ENCODE data around the gene SHC2. TPM values are rescaled to one million over a fixed set of nuclear protein-coding genes. Genes with fewer than 3 reads are reported as not detected.
A peak's percentile ranks its signal among the peaks of the same experiment; 100 is the strongest.

SHC2 gene
- total RNA-seq, 1 experiment from 2014 or later = 16.6 TPM

DNA sequence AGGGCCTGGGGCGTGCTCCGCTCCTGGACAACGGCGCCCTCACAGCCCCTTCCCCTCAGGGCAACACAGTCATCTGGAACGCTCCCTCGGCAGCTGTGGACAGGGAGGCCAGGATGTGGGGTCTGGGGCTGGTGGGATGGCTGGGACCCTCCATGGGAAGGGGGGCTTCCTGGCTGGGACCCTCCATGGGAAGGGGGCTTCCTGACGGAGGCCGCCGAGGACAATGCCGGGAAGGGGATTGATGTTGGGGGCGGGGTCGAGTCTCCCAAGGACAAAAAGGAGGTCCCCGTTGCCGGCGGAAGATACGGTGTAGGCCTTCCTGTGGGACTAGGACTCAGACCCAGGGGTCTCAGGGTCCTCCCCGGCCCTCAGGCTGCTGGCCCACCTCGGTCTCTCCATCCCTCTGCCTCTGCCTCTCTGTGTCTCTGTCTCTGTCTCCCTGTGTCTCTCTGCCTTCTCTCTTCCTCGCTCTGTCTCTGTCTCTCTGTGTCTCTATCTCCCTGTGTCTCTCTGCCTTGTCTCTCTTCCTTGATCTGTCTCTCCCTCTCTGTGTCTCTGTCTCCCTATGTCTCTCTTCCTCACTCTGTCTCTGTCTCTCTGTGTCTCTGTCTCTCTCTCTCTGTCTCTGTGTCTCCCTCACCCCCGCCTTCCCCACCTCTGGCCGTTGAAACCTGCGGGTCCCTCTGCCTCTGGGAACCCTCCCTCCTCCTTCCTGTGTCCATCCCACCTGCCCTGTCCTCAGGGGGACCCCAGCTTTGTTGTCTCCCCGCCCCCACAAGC is 32.7 kb upstream of the SHC2 start:
- Histone ChIP-seq H3K79me1 (ENCODE audit: insufficient read depth, low read depth, low read length, poor library complexity, severe bottlenecking) (no peaks in the 10 kb centered on the region), H4K20me1 (ENCODE audit: control insufficient read depth, insufficient read depth, insufficient read length) (no peaks in the 10 kb centered on the region), H3K23me2 (ENCODE audit: insufficient read length, low read depth, low read length, poor library complexity, severe bottlenecking) (peaks cover 11% of the 10 kb centered on the region), H3K23ac (ENCODE audit: insufficient read length, low read depth, low read length) (no peak overlapping the region), H3K18ac (ENCODE audit: insufficient read length, low read depth, low read length) (no peak overlapping the region), H3K56ac (ENCODE audit: insufficient read length, low read depth, low read length) (no peak overlapping the region), H4K91ac (ENCODE audit: insufficient read length, low read depth, low read length) (no peak overlapping the region), H3K14ac (ENCODE audit: insufficient read depth, low read length) (no peak overlapping the region), H2AFZ (ENCODE audit: low read length) (no peak overlapping the region), H2BK12ac (ENCODE audit: insufficient read length, low read depth, low read length) (no peak overlapping the region), H2BK20ac (ENCODE audit: low read depth, low read length, poor library complexity, severe bottlenecking) (no peak overlapping the region), H2BK120ac (ENCODE audit: low read depth, low read length, poor library complexity, severe bottlenecking) (no peak overlapping the region), H4K8ac (replicated peaks; ENCODE audit: insufficient read length, low read depth, low read length) (no peak overlapping the region), H3K27me3 (ENCODE audit: insufficient read depth, low read length) (peaks cover 9% of the 10 kb centered on the region; the same call in 1 of the 2 replicates), H3K4ac (ENCODE audit: low read depth, low read length) (no peak overlapping the region), H3T11ph (ENCODE audit: low read length) (no peak overlapping the region), H3K4me1 (ENCODE audit: insufficient read depth, low read length) (no peaks in the 10 kb centered on the region), H3K9me3 (ENCODE audit: control insufficient read depth, low read depth, low read length) (no peaks in the 10 kb centered on the region), H3K27ac (ENCODE audit: insufficient read length, low read depth, low read length) (no peak overlapping the region), H2BK15ac (ENCODE audit: low read depth, low read length) (no peak overlapping the region), H4K5ac (ENCODE audit: insufficient read length, low read depth, low read length) (no peak overlapping the region), H3K4me2 (ENCODE audit: insufficient read depth, insufficient read length, low read length) (no peak overlapping the region), H3K9ac (ENCODE audit: extremely low read depth, insufficient read length, low read length) (no peak overlapping the region), H2AK5ac (ENCODE audit: insufficient read length, low read length) (no peak overlapping the region), H2BK5ac (ENCODE audit: insufficient read length, low read length) (no peak overlapping the region), H3K79me2 (ENCODE audit: insufficient read depth, low read length) (no peaks in the 10 kb centered on the region)
- TF ChIP-seq CTCF (conservative IDR thresholded peaks at IDR 0.05) = no peak
- no peaks in the 10 kb centered on the region for H3K36me3 Mint-ChIP-seq (ENCODE audit: insufficient read depth in 1 of 3, low read depth in 3 of 3)
- no CpG with 5 or more reads among the region's 23 CpGs for WGBS (ENCODE audit: extremely low coverage, insufficient read length, low lambda C conversion rate)
- peaks cover 3 to 4% of the 10 kb centered on the region in 2 experiments; a peak in 2 of 5 replicates for H3K9me3 Mint-ChIP-seq
- H3K4me1 Mint-ChIP-seq = peaks cover 0 to 18% of the 10 kb centered on the region in 2 experiments; a peak in 2 of 4 replicates
- no peak overlapping the region for H3K4me3 Mint-ChIP-seq
- H3K27me3 Mint-ChIP-seq (ENCODE audit: low read depth) = peaks cover 26% of the 10 kb centered on the region
- no peak overlapping the region for H3K27ac Mint-ChIP-seq
- peak; percentile 36 for DNase-seq
